Measurements from ENCODE around the gene GNA15.

GRCh38 chr19:3185461-3186159, 49.8 kb downstream of the GNA15 start, which contains the start of gene NCLN:
- TF ChIP-seq, protein P1, sequence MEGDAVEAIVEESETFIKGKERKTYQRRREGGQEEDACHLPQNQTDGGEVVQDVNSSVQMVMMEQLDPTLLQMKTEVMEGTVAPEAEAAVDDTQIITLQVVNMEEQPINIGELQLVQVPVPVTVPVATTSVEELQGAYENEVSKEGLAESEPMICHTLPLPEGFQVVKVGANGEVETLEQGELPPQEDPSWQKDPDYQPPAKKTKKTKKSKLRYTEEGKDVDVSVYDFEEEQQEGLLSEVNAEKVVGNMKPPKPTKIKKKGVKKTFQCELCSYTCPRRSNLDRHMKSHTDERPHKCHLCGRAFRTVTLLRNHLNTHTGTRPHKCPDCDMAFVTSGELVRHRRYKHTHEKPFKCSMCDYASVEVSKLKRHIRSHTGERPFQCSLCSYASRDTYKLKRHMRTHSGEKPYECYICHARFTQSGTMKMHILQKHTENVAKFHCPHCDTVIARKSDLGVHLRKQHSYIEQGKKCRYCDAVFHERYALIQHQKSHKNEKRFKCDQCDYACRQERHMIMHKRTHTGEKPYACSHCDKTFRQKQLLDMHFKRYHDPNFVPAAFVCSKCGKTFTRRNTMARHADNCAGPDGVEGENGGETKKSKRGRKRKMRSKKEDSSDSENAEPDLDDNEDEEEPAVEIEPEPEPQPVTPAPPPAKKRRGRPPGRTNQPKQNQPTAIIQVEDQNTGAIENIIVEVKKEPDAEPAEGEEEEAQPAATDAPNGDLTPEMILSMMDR (IDR thresholded peaks at IDR 0.05; ENCODE audit: low read length): no peak
- no peak for TF ChIP-seq EZH2 (IDR thresholded peaks at IDR 0.05; ENCODE audit: borderline replicate concordance, low read length)
